ENCODE data around the gene CCL5.

Gene CCL5

GRCh38 chr17:35865412-35866340 is 14.5 kb downstream of the CCL5 start:
- no peak for FAIRE-seq

- FAIRE-seq: no peak
Measured at GRCh38 chr17:35864853-35865252, 15.3 kb downstream of the CCL5 start.

GRCh38 chr17:35856603-35857002 is 23.6 kb downstream of the CCL5 start:
- FAIRE-seq: no peak

DNA sequence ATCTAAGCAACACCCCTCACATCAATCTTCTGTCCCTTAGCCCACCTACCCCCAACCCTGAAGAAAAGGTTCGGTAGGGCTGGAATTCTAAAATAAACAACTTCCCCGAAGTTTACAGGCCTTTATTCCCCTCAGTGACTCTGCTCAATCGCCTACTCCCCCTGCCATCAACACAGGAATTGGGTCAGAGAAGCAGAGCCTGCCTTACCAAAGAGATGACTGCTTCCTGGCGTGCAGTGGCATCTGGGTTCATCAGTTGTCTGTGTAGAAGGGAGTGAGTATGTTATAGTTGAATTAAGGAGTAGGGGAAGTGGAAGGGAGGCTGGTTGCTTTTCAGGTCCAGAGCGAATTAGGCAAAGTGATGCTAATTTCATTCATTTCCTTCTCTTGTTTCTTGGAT is 24.2 kb downstream of the CCL5 start:
- no peak for FAIRE-seq

- no peak for FAIRE-seq
Measured at GRCh38 chr17:35849469-35850348, 30.5 kb downstream of the CCL5 start.

- no peak for FAIRE-seq
Measured at GRCh38 chr17:35847633-35848373, 32.4 kb downstream of the CCL5 start.

DNA sequence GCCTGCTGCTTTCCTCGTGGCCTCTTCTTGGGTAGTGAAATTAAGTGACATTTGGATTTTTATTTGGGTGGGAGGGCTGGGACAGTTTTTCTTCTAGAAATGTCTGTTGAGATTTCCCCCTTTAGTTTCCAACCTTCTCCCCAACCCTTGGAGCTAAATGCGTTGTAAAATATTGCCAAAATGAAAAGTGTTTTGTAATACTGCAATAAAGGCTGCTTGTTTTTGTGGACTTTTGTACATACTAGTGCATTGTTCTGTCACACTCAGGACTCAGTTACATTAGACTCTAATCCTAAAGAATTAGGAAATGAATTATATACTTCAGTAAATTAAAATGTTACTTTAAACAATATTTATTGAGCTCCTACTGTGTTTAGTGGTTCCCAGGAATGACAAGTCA is 33.2 kb downstream of the CCL5 start:
- FAIRE-seq: no peak

- no peak for FAIRE-seq
Measured at GRCh38 chr17:35846055-35846809, 33.9 kb downstream of the CCL5 start.

GRCh38 chr17:35844547-35844946 is 35.6 kb downstream of the CCL5 start:
- no peak for FAIRE-seq

DNA sequence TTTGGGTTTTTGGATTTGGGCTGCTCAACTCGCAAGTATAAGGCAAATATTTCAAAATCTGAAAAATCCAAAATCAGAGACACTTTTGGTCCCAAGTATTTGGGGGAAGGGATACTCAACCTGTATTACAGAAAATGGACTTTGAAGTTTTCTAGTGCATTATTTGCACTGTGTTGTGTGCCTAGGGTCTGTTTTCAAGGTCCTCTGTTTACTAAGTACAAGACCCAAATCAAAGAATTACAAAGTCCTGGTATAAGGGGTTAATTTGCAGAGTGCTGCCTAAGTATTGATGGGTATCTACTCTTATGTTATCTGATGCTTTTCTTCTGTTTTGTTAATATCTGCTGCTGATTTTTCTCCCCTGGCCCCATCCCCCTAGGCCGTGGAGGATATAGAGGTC is 36.5 kb downstream of the CCL5 start:
- no peak for FAIRE-seq

- FAIRE-seq: no peak
Measured at GRCh38 chr17:35842239-35842638, 37.9 kb downstream of the CCL5 start.

DNA sequence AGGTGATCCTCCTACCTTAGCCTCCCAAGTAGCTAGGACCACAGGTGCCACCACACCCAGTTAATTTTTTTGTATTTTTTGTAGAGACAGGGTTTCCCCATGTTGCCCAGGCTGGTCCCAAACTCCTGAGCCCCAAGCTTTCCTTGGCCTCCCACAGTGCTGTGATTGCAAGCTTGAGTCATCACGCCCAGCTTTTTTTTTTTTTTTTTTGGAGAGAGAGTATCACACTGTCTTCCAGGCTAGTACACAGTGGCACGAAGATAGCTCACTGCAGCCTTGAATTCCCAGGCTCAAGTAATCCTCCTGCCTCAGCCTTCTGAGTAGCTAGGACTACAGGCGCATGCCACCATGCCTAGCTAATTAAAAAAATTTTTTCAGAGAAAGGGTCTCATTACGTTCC is 38.7 kb downstream of the CCL5 start:
- FAIRE-seq: no peak

- no peak for FAIRE-seq
Measured at GRCh38 chr17:35841101-35841500, 39.1 kb downstream of the CCL5 start.

- FAIRE-seq: no peak
Measured at GRCh38 chr17:35825206-35825605, 55.0 kb downstream of the CCL5 start.
